GM12865 (cell line): Measurements from ENCODE around the gene IBSP.

ENCODE experiments used
- DNase-seq: peaks from one replicate; pipeline ENCODE4 v3.0.0; 2010; ENCODE audit warnings: low read depth
- H3K4me3 ChIP-seq: 2 replicates; pipeline ENCODE4 v1.5.1; 2011; ENCODE audit warnings: mild to moderate bottlenecking, low read depth, low read length, control low read depth
- CTCF ChIP-seq: IDR thresholded peaks from 2 replicates; pipeline ENCODE4 v1.5.1; 2011; ENCODE audit warnings: low read length, control low read depth, low read depth, inconsistent platforms; ENCODE audit not compliant: insufficient read depth; ENCODE audit errors: missing control alignments

The IBSP gene

GRCh38 chr4:87785731-87786509 lies 13.4 kb upstream of the IBSP start:
- no peak for DNase-seq
- H3K4me3 ChIP-seq = no peak overlapping the region
- TF ChIP-seq CTCF = no peak

- DNase-seq = no peak
- H3K4me3 ChIP-seq = no peak overlapping the region
- TF ChIP-seq CTCF = no peak
Observed at GRCh38 chr4:87802858-87803257, 3.5 kb downstream of the IBSP start.

DNA sequence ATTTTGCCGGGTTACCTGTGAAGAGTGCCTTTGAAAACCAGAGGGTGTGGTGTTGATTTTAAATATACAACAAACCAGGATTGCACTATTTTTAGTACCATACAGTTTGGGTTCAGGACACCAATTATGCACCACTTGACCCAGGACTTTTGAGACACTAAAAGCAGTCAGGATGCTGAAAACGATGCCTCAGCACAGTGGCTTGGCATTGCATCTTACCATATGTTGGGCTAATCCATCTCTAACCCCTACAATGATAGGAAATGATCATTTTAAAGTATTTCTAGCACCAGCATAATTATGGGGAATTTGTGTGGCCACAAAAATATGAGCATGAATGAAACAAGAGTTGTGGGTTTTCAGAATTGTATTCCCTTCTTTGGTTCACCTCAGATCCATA lies 4.1 kb downstream of the IBSP start:
- no peak for DNase-seq
- no peak for TF ChIP-seq CTCF

DNA sequence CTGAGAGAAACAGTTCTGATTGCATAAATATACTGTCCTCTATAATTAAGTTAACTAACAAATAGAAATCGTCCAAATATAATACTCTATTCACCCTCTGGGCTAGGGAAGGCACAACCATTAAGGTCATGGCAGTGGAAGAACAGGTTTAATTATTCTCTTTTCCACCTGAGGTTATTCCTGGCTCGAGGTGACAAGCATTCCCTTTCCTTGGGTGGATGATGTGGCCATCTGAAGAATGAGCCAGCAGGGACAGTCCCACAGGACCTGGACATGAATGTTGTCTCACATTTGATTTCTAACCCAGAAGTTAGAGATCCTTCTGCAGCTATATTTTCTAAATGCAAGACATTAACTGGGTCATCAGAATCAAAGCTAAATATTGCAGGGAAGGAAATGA lies 5.5 kb downstream of the IBSP start:
- no peak for TF ChIP-seq CTCF
- no peak overlapping the region for H3K4me3 ChIP-seq
- DNase-seq = no peak

More for the DNA sequence above, 4.1 kb downstream of the IBSP start:
- no peak overlapping the region for H3K4me3 ChIP-seq

GRCh38 chr4:87805971-87806370 lies 6.6 kb downstream of the IBSP start:
- H3K4me3 ChIP-seq = no peak overlapping the region
- no peak for TF ChIP-seq CTCF
- DNase-seq = no peak

DNA sequence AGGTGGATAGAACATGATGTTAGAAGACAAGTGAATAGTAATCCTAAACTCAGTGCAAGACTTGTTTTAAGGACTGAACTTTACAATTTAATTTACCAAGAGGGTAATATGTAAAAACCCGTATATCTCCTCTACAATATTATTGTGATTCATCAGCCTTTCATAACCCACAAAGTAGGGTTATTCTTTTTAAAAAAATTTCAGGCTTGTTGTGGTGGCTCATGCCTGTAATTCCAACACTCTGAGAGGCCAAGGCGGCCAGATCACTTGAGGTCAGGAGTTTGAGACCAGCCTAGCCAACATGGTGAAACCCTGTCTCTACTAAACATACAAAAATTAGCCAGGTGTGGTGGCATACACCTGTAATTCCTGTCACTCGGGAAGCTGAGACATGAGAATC lies 7.2 kb downstream of the IBSP start:
- no peak overlapping the region for H3K4me3 ChIP-seq
- no peak for TF ChIP-seq CTCF
- DNase-seq = no peak

DNA sequence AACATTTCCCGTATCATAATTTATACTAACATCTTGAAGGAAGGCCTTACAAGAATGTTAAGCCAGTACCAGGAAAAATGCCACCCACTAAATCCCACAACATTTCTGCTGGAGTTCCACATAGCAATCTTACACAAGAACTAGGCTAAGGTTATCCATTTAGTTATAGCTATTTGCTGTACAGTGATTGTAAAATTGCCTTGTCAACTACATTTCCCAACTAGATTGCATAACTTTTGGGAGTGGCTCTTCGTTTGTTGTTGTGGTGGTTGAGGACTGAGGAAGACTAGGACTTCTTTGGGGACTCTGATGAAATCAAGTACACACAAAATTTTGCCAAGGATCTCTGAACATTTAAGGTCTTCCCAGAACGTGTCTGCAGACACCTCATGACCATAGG lies 8.0 kb downstream of the IBSP start:
- no peak overlapping the region for H3K4me3 ChIP-seq
- TF ChIP-seq CTCF = no peak
- no peak for DNase-seq
